ENCODE measurements around the gene COL19A1. TPM values are rescaled to one million over a fixed set of nuclear protein-coding genes. Genes with fewer than 3 reads are reported as not detected.

The COL19A1 gene
- total RNA-seq, 2 experiments from 2014 or later = 0.03 TPM; not detected in 1

DNA sequence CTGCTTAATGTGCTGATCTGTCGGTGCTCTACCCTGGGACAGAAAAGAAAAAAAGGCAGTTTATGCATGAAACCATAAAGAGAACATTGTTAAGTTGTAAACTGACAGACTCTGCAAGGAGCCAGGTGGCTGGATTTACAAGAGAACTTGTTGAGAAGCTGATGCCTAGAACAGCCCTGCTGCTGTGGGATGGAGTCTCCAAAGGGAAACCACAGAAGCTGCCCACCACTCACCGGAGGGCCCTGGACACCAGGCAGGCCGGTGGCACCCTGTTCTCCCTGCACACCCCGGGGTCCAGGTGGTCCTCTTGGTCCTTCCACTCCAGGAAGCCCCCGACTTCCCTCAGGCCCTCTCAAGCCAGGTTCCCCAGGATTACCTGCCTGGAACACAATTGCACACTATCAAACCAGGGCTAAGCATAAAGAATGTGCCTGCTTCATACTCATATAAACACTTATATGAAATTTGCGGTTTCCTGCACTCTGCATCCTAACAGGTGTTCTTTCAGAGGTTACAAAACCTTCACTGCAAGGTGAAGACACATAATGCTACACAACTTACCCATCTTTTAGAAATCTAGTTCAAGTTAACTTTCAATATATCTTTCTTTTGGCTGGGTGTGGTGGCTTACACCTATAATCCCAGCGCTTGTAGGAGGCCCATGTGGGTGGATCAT, 368.3 kb downstream of the COL19A1 start:
- BruUV-seq (replicated peaks) = no TSS peak
- Histone ChIP-seq H3K27ac (ENCODE audit: low read depth, low read length, poor library complexity, severe bottlenecking) (no peak overlapping the region), H4K20me1 (ENCODE audit: insufficient read depth, low read length) (no peaks in the 10 kb centered on the region), H3K4me3 (ENCODE audit: low read depth, low read length, poor library complexity, severe bottlenecking) (no peak overlapping the region), H2AFZ (ENCODE audit: low read length) (no peak overlapping the region), H3K4me2 (ENCODE audit: low read length) (no peak overlapping the region), H3K9me2 (ENCODE audit: insufficient read depth, low read length) (peaks cover 3% of the 10 kb centered on the region; the same call in 1 of the 2 replicates), H3K9me3 (ENCODE audit: low read length) (no peaks in the 10 kb centered on the region), H3K79me2 (ENCODE audit: insufficient read depth, low read depth, low read length) (no peaks in the 10 kb centered on the region), H3K36me3 (ENCODE audit: insufficient read depth, low read length) (no peaks in the 10 kb centered on the region), H3K4me1 (ENCODE audit: insufficient read depth, low read length, poor library complexity, severe bottlenecking) (no peaks in the 10 kb centered on the region)
- intact Hi-C loops (cut with micrococcal nuclease; ENCODE audit: unreplicated experiment) = no loop called here
- TF ChIP-seq EZH2phosphoT487 (IDR thresholded peaks at IDR 0.05; ENCODE audit: borderline replicate concordance, low read depth, low read length) = no peak
- ChIA-PET CTCF (ENCODE audit: unreplicated experiment) (no interaction called here), POLR2A (no interaction called here)
- no peak for DNase-seq (ENCODE audit: low spot score)

DNA sequence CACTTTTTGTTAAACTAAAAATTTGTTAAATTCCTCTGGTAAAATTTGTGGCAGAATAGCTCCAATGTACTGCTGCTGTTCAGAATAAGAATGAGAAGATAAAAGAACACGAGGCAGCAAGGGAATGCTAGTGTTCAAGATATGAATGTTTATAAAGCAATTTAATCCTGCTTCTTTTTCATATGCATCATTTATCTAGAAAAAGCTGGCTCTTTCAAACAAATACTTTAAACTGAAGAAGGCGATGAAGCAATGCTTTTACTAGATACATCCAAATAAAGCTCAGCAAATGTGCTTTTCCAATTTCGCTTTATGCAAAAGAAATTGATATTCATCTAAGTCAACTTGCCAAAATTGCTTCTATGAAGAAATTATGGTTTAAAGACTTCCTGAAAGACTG, 370.0 kb downstream of the COL19A1 start:
- Histone ChIP-seq H3K79me2 (ENCODE audit: insufficient read depth, low read depth, low read length) (no peaks in the 10 kb centered on the region), H3K36me3 (ENCODE audit: insufficient read depth, low read length) (no peaks in the 10 kb centered on the region), H3K9me3 (ENCODE audit: low read length) (no peaks in the 10 kb centered on the region), H3K4me1 (ENCODE audit: insufficient read depth, low read length, poor library complexity, severe bottlenecking) (no peaks in the 10 kb centered on the region), H3K4me3 (ENCODE audit: low read depth, low read length, poor library complexity, severe bottlenecking) (no peak overlapping the region), H3K9me2 (ENCODE audit: insufficient read depth, low read length) (peaks cover 3% of the 10 kb centered on the region; the same call in 1 of the 2 replicates), H4K20me1 (ENCODE audit: insufficient read depth, low read length) (no peaks in the 10 kb centered on the region), H3K27ac (ENCODE audit: low read depth, low read length, poor library complexity, severe bottlenecking) (no peak overlapping the region), H2AFZ (ENCODE audit: low read length) (no peak overlapping the region), H3K4me2 (ENCODE audit: low read length) (no peak overlapping the region)
- ChIA-PET POLR2A (interaction anchor here (0.7 to 1.2 kb wide), 2 partner anchors 15 to 112 kb away, joined by 3 to 11 read pairs; no protein-coding TSS in a partner anchor), CTCF (ENCODE audit: unreplicated experiment) (no interaction called here)
- BruUV-seq (replicated peaks) = no TSS peak
- TF ChIP-seq EZH2phosphoT487 (IDR thresholded peaks at IDR 0.05; ENCODE audit: borderline replicate concordance, low read depth, low read length) = no peak
- TF ChIP-seq, protein P1, sequence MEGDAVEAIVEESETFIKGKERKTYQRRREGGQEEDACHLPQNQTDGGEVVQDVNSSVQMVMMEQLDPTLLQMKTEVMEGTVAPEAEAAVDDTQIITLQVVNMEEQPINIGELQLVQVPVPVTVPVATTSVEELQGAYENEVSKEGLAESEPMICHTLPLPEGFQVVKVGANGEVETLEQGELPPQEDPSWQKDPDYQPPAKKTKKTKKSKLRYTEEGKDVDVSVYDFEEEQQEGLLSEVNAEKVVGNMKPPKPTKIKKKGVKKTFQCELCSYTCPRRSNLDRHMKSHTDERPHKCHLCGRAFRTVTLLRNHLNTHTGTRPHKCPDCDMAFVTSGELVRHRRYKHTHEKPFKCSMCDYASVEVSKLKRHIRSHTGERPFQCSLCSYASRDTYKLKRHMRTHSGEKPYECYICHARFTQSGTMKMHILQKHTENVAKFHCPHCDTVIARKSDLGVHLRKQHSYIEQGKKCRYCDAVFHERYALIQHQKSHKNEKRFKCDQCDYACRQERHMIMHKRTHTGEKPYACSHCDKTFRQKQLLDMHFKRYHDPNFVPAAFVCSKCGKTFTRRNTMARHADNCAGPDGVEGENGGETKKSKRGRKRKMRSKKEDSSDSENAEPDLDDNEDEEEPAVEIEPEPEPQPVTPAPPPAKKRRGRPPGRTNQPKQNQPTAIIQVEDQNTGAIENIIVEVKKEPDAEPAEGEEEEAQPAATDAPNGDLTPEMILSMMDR (conservative IDR thresholded peaks at IDR 0.05; ENCODE audit: low read length) = no peak
- DNase-seq (ENCODE audit: low spot score) = no peak
- intact Hi-C loops (cut with micrococcal nuclease; ENCODE audit: unreplicated experiment) = no loop called here

DNA sequence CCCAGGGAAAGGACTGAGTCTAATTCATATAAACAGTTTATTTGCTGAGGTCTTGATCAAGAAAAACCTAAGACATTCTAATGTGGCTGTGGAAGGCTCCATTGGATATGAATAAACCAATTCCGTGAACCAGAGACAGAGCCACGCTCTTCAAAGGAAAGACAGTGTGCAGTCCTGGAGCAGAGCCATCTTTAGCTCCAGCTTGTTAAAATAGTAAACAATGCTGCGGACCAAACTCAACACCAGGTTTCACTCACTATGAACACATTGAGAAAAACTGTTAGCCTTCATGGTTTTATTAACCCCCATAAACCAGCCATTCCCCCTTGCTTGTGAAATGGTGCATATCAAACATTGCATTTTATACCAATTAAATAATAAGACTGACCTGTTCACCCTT, 374.7 kb downstream of the COL19A1 start:
- intact Hi-C loops (cut with micrococcal nuclease; ENCODE audit: unreplicated experiment) = no loop called here
- Histone ChIP-seq H3K79me2 (ENCODE audit: insufficient read depth, low read depth, low read length) (no peaks in the 10 kb centered on the region), H3K4me2 (ENCODE audit: low read length) (no peak overlapping the region)

More for the DNA sequence above, 374.7 kb downstream of the COL19A1 start:
- DNase-seq (ENCODE audit: low spot score) = no peak
- H3K27ac ChIP-seq (ENCODE audit: low read depth, low read length, poor library complexity, severe bottlenecking) = no peak overlapping the region
- no peaks in the 10 kb centered on the region for H4K20me1 ChIP-seq (ENCODE audit: insufficient read depth, low read length)
- H3K4me3 ChIP-seq (ENCODE audit: low read depth, low read length, poor library complexity, severe bottlenecking) = no peak overlapping the region
- no TSS peak for BruUV-seq (replicated peaks)
- H3K4me1 ChIP-seq (ENCODE audit: insufficient read depth, low read length, poor library complexity, severe bottlenecking) = no peaks in the 10 kb centered on the region
- no peaks in the 10 kb centered on the region for H3K36me3 ChIP-seq (ENCODE audit: insufficient read depth, low read length)
- no peak overlapping the region for H2AFZ ChIP-seq (ENCODE audit: low read length)
- CTCF ChIA-PET (ENCODE audit: unreplicated experiment) = no interaction called here
- H3K9me3 ChIP-seq (ENCODE audit: low read length) = no peaks in the 10 kb centered on the region
- H3K9me2 ChIP-seq (ENCODE audit: insufficient read depth, low read length) = peaks cover 3% of the 10 kb centered on the region; the same call in 1 of the 2 replicates
- POLR2A ChIA-PET = no interaction called here
- no peak for TF ChIP-seq EZH2phosphoT487 (IDR thresholded peaks at IDR 0.05; ENCODE audit: borderline replicate concordance, low read depth, low read length)
- TF ChIP-seq, protein P1 (conservative IDR thresholded peaks at IDR 0.05; ENCODE audit: low read length) = no peak
